T-helper 2 cell (primary cell): ENCODE measurements around the gene SLPI.
A peak's percentile ranks its signal among the peaks of the same experiment; 100 is the strongest.

Experiments
- DNase-seq, 5 experiments: peaks; one replicate each; pipeline versions ENCODE4 v3.0.0 to v3.0.0-alpha.2; 2012 to 2022
- total RNA-seq, 2 donors: gene quantifications; one replicate each; lab custom pipeline; 2026; lab: John Stamatoyannopoulos, UW

The SLPI gene
- total RNA-seq, result 0 reads per million in 2 donors

GRCh38 chr20:45254383-45255262 lies at the start of gene SLPI:
SLPI (minus strand) TSS chr20:45254564; CDS start chr20:45254543, 21 bp downstream.
- no peak for DNase-seq

- DNase-seq, result peak in 1 of 5 experiments; percentile 38
These were observed 49.5 kb upstream of the SLPI start for GRCh38 chr20:45303586-45304463.

- DNase-seq, result peak in 1 of 5 experiments; percentile 70
These were observed 47.5 kb upstream of the SLPI start for GRCh38 chr20:45301824-45302271.

DNA sequence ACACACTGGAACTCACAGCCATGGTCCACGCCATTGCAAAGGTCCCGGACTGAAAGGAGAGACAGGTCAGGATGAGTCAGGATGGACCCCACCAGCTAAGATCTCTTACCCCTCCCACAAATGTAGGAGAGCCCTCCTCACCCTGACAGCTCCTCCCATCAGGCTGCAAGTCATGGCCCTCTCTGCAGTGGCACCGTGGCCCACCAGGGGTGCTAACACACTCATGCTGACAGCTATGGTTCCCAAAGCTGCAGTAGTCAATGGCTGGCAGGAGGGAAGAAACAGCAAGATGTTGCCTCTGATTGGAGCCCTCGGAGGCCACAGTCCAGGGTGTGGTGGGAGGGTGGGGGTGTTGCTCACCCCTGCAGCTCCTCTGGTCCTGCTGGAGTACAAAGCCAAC lies 46.6 kb upstream of the SLPI start:
- peak in 1 of 5 experiments; percentile 70 for DNase-seq

DNA sequence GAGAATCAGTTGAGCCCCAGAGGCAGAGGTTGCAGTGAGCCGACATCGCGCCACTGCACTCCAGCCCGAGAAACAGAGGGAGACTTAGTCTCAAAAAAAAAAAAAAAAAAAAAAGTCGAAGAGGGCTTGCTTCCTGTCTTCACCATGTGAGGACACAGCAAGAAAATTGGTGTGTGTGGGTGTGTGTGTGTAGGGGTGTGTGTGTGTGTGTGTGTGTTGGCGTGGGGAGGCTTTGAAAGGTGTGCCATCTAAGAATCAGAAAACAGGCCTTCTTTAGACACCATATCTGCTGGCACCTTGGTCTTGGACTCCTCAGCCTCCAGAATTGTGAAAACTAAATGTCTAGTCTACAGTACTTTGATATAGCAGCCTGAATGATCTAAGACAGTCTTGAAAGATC lies 45.4 kb upstream of the SLPI start:
- peak in 1 of 5 experiments; percentile 34 for DNase-seq

GRCh38 chr20:45297786-45298497 lies 43.6 kb upstream of the SLPI start:
- DNase-seq, result no peak

- DNase-seq, result no peak
These were observed 40.3 kb upstream of the SLPI start for GRCh38 chr20:45294659-45295058.

DNA sequence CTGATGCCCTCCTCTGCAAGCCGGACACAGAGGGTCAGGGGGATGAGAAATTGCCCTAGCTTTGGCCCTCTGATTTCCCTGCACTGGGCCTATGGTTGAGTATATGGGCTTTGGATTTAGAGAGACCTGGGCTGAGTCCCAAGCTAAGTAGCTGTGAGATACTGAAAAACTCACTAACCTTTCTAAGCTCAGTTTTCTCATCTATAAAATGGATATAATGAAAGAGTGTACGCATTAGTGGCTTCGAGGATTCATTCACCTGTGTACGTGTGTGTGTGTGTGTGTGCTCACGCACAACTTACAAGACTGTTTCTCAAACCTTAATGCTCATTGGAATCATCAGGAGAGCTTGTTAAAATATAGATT lies 39.6 kb upstream of the SLPI start:
- DNase-seq, result no peak

GRCh38 chr20:45293041-45294002 lies 39.0 kb upstream of the SLPI start:
- DNase-seq, result peak; percentile 44 to 79 (median 68)

- DNase-seq, result no peak
These were observed 38.0 kb upstream of the SLPI start for GRCh38 chr20:45292343-45292742.

GRCh38 chr20:45291526-45291925 lies 37.2 kb upstream of the SLPI start:
- no peak for DNase-seq

- peak in 4 of 5 experiments; percentile 17 to 61 (median 46) for DNase-seq
These were observed 36.5 kb upstream of the SLPI start for GRCh38 chr20:45290677-45291355.

DNA sequence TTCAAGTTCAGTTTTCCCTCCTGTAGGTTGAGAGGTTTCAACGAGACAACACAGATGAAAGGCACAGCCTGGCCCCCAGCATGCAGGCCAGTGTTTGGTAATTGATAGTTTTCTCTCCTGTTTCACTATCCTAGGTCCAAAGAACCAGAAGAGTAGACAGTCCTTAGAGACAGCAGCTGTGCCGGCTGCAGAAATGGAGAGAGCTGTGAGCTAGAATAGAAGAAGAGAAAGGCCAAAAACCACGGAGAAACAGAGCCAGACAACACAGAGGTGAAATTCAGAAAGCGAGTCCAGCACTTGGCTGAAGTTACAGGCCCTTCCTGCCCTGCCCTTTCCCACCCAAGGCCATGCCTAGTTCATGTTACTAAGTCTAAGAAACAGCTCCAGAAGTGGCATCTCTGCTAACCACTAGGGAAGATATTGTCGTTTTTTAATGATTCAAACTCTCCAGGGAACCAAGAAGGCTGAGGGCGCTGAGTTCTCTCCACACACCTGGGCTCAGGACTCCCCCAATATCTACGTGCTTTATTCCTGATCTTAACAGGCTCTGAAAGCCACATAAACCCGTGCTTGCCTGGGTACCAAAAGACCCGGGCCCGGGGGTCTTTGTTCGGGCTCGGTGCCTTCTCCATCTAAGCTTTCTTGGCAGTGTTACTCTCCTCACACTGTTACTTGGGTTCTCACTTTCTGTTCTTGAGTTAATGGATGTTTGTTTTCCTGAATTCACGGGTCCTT lies 35.7 kb upstream of the SLPI start:
- no peak for DNase-seq

- DNase-seq, result no peak
These were observed 34.5 kb upstream of the SLPI start for GRCh38 chr20:45288860-45289259.

DNA sequence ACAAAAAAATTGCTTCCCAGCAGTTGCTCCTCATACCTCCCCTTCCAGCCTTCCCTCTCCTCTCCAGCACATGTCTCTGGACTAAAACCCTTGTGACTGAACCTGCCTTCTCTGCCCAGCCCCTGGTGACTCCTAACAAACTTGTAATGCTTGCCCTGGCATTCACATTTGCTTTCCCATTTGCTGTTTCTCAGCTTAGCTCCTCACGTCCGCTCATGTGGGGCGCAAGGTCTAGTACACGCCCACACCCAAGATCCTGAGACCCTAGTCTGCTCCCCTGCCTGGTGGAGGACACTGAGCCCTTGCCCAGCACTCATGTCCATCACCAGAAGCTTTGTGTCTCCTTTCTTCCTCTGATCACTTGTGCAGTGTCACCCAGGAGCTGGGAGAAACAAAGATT lies 34.0 kb upstream of the SLPI start:
- DNase-seq, result no peak

DNA sequence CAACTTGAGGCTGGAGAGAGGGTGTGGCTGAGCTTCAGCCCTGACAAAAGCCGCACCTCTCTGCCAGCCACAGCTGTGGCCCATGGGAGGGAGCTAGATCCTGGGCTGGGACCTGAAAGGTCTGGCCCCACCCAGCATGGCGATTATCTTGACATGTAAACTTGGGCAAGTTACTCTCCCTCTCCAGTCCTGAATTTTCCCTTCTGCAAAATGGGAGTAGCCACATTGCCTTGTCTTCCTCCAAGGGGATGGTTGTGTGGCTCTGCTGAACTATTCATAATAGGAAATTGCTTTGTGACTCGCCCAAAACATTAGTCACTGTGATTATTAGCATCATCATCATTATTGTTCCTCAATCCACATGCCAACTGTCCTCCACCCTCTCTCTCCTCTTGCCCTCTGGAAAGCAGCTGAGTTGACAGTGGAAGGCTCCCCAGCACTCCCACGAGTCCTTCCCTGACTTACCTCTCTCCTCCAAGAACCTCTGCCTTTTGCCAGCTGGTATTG lies 29.2 kb upstream of the SLPI start:
- no peak for DNase-seq

DNA sequence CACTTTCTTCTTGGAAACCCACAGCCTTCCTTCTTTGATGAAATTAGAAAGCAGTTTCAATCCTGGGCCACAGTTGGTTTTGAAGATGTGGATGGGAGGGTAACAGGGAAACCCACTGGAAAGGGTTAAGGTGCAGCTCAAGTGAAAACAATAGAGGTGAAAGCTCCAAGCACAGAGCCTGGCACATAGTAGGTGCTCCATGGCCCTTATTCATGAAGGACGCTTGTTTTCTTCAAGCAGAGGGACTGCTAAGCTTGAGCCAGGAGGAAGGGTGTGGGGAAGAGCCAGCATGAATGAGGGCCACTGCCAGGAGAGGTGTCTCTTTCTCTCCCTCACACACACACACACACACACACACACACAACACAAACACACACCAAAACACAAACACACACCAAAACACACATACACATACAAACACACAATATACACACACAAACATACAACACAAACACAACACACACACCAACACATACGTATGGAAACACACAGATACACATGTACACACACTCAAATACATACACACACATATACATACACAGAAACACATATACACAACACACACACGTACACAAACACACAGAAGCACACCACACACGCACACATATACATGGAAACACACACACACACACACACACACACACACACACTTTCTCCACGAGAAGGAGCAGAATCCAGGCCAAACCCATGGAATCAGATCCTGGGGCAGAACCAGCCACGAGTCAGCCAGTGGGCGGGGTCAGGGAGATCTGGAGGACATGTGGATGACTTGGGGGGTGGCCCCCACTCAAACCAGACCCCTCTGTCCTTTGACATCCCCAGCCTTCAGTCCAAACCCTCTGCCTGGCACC lies 28.6 kb upstream of the SLPI start:
- DNase-seq, result no peak

DNA sequence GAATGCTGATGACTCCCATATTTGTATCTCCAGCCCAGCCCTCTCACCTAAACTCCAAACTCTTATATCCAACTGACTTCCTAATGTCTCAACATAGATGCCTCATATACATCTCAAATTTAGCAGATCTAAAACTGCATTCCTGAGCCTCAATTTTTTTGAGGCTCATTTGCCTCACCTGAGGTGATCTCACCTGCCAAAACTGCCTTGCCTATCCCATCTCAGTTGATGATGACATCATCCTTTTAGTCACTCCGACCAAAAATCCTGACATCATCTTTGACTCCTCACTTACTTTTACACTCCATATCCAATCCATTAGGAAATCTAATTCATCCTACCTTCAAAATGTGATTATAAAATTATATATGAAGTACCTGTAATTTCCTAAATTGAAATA lies 25.6 kb upstream of the SLPI start:
- no peak for DNase-seq

DNA sequence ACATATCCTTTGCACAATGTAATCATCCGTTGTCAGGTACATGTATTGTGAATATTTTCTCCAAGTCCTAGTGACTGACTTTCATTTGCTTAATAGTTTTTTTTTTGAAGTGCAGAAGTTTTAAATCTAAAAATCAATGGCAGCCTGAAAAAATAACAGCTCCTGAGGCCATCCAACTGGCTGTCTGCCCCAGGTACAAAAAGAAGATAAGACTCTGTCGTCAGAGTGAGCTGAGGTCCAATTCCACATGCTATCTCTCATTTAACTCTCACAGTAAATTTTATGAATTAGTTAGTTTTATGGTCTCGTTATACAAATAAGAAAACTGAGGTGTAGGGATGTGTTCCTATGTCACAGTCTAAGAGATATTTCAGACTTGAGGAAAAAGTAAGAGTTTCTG lies 21.0 kb upstream of the SLPI start:
- no peak for DNase-seq
